SK-N-DZ (cell line): ENCODE results near the gene SLC22A14.
"Not testable (repeated sequence)": the region's sequence is repeated elsewhere in the genome, so short reads cannot be mapped to it uniquely, and the experiment has no call there.

Source experiments
- DNase-seq: peaks from one replicate; pipeline ENCODE4 v3.0.0-alpha.2; 2015; ENCODE audit warnings: low spot score

Gene SLC22A14

DNA sequence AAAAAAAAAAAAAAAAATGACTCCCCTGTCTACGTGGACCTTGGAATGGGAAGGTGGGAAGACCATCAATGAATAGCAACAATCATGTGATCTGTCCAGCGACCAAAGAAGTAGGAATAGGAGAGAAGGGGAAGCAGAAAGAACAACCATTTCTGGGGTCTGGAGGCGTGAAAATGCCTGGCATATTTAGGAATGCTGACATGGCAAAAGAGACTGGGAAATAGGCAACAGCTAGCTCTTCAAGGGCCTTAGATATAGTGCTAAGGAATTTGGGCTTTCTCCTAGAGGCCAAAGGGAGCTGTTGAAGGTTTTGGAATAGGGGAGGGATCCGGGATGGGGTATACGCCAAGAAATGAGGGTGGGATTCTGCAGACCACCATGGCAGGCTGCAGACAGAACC, 10.5 kb upstream of the SLC22A14 start:
- no peak for DNase-seq

DNA sequence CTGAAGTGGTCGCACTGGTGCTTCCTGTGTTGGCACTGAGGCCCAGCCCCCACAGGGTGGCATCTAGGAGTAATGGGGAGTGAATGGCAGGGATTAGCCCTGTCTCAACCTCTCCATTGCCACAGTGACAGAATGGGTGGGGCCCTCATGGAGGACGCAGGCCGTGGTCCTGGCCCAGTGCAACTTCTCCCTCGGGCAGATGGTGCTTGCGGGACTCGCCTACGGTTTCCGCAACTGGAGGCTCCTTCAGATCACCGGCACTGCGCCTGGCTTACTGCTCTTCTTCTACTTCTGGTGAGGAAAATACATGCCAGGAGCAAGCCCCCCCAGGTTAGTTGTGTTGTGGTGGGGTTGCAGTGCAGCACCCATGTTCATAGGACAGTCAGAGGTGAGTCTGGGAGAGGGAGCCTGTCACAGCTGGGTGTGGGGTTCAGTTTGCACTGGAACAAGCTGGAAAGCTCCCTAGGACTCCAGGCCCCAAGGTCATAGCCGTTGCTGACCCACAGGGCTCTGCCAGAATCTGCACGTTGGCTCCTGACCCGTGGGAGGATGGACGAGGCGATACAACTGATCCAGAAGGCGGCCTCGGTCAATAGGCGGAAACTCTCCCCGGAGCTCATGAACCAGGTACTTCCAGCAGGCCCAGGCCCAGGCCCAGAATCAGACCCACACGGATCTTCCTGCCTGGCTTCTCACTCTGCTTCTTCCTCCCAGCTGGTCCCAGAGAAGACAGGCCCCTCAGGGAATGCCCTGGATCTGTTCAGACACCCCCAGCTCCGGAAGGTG, 7.0 kb upstream of the SLC22A14 start:
- no peak for DNase-seq

DNA sequence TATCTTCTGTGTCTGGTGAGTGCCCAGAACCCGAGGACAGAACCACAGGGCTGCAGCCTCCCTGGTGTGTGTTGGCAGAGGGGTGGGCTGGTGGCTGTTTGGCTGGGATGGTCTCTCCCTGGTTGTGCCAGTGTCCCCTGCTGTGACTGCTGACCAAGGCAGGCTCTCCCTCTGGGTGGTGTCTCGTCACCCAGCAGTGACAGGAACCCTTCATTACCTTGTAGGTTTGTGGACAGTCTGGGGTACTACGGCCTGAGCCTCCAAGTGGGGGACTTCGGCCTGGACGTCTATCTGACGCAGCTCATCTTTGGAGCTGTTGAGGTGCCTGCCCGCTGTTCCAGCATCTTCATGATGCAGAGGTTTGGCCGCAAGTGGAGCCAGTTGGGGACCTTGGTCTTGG, 6.4 kb upstream of the SLC22A14 start:
- DNase-seq = no peak

DNA sequence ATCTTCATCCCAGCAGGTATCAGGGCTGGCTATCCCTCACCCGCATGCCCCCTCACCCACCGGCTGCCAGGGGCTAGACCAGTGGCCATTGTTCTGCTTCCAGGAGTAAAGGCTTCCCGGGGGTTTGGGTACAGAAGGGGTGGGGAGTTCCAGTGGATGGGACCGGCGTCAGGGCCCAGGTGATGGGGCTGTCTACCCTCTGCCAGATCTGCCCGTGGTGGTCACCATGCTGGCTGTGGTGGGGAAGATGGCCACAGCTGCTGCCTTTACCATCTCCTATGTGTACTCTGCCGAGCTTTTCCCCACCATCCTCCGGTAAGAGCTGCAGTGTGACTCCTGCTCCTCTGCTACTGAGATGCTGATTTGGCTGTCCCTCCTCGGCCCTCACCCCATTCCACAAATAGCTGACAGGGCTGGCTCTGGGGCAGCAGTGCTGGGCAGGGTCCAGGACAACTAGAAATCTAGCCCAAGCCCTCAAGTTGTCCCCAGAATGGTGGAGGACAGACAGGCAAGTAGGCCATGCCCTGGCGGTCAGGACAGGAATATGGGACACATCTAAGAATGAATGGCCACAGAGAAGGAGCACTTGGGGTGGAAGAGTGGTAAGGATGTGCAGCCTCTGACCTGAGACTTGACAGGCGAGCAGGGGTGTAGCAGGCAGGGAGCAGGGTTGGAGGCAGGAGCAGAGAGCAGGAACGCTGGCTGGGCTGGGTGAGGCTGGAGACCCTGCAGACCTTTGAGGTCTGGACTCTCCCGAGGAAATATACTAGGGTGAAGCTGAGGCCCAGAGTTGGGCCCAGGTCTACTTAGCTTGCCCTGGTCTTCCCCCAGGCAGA, 5.8 kb upstream of the SLC22A14 start:
- DNase-seq = no peak

DNA sequence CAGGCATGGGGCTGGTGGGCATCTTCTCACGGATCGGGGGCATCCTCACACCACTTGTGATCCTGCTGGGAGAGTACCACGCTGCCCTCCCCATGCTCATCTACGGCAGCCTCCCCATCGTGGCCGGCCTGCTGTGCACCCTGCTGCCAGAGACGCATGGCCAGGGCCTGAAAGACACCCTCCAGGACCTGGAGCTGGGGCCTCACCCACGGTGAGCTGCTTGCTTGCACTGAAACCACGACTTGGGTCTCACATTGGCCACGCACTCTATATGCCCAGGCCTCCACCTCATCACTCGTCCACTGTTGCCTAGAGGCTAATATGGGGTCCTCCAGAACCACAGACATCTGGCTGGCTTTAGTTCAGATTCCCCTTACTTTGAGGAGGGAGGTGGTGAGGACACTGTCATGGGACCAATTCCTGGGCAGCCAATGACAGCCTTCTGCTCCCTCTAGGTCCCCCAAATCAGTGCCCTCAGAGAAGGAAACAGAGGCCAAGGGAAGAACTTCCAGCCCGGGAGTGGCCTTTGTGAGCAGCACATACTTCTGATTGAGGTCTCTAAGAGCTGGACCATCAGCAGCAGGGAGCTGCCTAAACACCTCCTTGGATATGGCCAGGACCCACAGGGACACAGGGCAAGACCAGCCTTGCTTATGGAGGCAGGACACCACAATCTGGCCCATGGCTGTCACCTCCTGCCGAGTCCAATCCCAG, 5.0 kb upstream of the SLC22A14 start:
- DNase-seq = no peak

DNA sequence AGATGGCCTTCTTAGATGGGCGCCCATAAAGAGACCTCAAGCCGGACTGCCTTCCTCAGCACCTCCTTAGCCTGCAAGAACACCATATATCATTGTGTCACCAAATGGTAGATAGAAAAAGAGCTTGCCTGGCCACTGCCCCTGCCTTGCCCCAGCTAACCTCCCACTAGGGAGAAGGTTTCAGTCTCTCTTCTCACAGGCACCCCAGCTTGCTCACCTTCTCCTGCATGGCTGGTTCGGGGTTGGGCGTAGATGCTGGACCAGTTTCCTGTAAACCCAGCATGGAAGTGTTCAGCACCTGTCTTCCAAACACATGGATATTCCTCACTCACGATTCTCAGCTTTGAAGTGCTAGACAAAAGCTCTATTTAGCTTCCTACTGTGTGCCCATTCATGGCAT, 3.3 kb upstream of the SLC22A14 start:
- no peak for DNase-seq

DNA sequence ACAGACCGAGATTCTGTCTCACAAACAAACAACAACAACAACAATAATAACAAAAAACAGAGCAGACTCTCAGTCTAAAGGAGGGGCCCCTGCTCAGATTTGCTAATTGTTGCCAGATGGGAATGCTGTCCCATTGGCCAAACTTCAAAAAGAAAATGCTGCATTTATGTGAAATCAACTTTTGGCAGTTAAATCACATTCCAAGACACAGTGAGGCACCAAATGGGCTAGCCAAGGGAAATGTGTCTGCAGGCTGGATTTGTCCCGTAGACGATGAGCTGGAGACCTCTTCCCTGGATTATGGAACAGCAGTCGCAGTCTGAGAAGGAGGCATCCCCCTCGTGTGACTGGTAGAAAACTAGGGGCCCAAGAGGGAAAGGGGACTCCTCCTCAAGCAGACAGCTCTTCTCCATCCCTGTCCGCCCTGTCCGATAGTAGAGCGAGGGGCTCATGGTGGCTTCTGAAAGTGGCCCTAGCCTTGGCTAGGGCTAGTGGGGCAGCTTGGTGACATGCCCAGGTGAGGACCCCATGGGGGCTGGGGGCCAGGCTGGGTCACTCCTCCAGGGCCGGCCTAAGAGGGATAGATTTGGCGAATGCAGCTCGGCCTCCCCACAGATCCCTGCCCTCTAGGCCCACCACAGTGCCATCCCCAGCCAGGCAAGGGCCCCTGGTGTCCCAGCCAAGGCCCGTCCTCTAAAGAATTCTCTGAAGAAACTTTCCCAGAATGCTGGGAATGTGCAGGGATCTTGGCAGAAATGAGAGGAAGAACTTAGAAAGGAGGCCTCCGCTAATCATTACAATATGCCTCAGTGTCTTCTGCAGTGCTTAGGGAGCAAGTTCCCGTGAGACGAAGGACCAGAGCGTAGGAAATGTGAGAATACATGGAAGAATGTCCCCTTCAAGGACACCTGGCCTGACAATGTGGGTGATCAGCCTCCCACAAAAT, 2.0 kb downstream of the SLC22A14 start:
- DNase-seq = no peak

DNA sequence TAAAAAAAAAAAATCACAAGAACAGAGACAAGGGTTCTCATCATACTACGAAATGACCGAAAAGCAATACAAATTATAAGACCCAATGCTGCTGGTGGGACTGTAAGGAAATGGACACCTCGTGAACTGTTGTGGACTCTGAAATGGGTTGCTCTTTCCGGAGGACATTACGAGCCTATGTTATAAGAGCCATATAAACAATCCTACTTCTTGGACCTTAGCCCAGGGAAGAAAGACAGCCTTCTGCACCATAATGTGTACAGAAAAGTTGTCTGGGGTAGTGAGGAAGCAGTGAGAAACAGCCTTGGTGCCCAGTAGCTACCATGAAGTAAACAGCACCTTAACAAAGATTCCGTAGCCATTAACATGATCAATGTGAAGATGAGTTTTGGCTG, 2.7 kb downstream of the SLC22A14 start:
- no peak for DNase-seq

DNA sequence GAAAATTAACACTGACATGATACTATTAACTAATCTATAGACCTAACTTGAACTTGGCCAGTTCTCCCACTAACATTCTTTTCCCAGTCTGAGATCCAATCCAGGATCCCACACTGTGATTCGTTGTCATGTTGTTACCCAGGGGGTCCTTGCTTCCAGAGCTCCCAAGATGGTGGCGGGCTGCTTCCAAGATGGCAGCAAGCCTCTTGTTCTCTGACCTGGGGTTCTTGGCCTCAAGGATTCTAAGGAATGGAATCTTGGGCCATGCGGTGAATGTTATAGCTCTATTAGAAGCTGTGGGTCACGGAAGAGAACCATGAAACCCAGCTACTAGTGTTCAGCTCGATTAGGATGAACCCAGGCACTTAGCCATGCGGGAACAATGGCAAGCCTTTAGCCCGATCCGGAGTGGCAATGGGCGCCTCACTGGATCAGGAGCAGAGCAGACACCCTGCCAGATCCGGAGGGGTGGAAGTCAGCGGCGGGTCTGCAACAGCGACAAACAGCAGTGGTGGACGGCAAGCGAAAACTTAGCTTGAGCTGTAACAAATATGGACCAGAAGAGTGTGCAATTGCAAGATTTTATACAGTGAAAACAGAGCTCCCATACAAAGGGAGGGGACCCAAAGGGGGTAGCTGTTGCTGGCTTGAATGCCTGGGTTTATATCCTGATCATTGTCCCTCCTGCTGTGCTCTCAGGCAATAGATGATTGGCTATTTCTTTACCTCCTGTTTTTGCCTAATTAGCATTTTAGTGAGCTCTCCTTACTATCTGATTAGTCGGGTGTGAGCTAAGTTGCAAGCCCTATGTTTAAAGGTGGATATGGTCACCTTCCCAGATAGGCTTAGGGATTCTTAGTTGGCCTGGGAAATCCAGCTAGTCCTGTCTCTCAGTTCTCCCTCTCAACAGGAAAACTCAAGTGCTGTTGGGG, 7.5 kb downstream of the SLC22A14 start:
- DNase-seq = not testable (repeated sequence)

DNA sequence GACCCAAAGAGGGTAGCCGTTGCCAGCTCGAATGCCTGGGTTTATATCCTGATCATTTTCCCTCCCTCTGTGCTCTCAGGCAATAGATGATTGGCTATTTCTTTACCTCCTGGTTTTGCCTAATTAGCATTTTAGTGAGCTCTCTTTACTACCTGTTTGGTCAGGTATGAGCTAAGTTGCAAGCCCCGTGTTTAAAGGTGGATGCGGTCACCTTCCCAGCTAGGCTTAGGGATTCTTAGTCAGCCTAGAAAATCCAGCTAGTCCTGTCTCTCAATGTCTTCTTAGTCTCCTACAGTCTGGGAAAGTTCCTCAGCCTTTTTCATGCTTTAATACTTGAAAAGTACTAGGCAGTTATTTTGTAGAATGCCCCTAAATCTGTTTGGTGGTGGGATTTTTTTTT, 15.0 kb downstream of the SLC22A14 start:
- DNase-seq = not testable (repeated sequence)

DNA sequence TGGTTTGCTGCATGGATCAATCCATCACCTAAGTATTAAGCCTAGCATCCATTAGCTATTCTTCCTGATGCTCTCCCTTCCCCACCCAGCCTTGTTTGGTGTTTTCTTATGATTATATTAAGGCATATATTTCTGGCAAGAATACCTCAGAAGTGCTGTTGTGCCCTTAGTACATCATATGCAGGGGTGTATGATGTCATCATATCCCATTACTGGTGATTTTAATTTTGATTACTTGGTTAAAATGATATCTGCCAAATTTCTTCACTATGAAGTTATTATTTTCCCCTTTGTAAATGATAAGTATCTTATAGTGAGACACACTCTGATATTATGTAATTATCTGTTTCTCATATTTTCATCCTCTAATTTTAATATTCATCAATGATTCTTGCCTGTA, 15.4 kb downstream of the SLC22A14 start:
- DNase-seq = no peak

DNA sequence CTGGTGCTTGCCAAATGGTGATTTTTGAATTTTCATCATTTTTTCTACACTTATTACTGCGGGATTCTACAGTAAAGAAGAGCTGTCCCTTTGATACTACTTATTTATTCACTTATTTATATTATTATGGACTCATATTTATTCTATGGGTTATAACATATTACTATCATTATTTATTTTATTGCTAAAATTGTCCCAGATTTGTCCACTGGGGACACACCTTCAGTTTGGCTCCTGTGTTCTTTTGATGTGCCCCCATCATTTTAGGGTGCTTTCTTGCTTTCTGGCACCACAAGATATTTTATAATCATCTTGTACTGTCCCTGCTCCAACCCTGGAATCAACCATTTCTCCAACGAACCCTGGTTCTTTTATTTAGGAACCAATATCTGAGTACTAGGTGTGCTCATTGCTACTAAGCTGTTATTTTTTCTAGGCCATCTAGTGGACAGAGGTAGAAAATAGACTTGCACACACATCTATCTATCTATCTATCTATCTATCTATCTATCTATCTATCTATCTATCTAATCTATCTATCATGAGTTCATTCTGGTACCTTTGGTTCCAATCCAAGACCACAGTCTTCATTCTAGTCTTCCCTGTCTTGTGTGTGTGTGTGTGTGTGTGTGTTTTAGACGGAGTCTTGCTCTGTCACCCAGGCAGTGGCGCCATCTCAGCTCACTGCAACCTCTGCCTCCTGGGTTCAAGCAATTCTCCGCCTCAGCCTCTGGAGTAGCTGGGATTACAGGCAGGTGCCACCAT, 16.0 kb downstream of the SLC22A14 start:
- no peak for DNase-seq

DNA sequence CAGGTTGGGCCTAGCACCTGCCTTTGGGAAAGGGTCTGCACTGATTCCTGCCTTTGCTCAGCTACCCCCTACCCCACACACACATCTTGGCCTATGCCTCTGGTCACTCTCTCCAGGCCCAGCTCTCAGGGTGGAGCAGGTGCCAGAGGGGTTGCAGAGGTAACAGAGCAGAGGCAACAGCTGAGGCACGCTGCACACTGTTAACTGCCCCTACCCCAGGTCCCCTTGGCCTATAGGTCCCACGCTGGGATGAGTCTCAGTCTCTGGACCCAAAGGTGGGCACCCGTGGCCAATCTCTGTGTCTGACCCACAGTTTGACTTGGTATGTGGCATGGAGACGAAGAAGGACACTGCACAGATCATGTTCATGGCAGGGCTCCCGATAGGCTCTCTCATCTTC, 24.8 kb downstream of the SLC22A14 start:
- no peak for DNase-seq

DNA sequence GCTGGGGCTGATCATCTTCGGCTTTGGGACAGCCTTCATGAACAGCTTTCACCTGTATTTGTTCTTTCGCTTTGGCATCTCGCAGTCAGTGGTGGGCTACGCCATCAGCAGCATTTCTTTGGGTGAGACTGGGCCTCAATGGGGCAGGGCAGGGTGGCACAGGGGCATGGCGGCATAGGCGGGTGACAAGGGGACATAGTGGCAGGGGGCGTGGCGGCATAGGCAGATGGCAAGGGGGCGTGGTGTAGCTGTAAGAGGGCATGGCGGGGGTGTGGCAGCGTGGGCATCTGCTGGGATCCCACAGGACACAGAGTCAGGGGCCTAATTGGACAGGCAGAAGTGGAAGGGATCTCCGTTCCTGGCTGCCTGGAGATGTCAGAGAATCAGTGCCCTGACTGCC, 25.5 kb downstream of the SLC22A14 start:
- no peak for DNase-seq

DNA sequence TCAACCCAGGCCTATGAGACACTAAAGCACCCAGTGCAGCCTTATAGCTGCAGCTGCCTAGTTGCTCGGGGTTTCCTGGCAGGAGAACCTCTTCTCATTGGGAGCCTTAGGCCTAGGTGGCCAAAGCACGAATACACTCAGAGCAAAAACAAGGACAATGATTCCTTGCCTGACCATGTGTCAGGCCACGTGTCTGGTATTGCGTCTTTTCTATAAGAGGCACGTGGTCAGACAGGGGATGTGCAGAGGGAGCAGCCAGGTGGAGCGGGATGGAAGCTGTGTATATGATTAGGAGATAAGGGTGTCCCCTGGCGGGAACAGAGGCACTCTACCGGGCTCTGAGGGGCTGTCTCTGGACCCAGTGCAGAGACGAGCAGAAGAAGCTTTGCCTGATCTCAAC, 26.4 kb downstream of the SLC22A14 start:
- peak; percentile 57 for DNase-seq

DNA sequence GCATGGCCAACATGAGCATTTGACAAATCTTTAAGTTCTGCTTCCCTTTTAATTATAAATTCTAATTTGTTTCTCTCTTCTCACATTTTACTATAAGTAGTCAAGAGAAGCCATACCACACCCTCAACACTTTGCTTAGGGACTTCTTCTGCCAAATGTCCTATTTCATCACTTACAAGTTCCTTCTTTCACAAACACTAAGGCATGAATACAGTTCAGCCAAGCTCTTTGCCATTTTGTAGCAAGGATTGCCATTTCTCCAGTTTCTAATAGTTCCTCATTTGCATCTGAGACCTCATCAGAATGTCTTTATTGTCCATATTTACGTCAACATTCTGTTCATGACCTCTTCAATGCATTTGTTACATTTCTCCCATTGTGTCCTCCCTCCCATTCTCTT, 29.4 kb downstream of the SLC22A14 start:
- DNase-seq = no peak

DNA sequence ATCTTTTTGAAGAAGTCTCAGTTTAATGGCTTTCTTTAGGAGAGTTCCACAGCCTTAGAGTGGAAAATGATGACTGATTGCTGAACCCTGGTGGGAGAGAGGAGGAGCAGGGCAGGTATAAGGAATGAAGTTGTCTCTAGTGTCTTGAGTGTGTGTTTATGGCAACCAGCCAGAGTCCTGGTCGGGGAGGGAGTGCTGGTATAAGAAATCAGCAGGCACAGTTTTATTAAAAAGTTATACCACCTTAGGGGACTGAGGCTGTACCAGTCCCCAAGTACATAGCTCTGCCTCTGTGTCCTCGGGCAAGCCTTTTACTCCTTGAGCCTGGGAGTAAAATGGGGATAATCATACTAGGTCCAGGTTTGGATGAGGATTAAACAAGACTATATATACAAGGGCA, 29.8 kb downstream of the SLC22A14 start:
- no peak for DNase-seq

DNA sequence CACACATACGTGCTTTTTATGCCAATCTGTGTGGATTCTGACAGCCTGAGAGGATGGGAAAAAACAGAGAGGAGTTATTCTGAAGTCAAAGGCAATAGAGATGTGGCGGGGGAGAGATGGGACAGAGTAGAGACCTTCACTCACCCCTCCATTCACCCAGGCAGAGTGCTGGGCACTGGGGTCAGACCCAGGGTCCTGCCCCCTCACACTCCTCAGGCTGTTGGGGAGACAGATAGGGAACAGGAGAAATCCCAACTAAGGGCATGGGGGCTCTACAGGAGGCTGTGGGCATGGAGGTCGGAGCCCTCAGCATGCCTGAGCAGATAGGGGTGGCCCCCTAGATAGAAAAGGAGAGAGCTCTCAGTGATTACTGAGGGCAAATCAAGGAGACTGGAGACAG, 30.3 kb downstream of the SLC22A14 start:
- no peak for DNase-seq

DNA sequence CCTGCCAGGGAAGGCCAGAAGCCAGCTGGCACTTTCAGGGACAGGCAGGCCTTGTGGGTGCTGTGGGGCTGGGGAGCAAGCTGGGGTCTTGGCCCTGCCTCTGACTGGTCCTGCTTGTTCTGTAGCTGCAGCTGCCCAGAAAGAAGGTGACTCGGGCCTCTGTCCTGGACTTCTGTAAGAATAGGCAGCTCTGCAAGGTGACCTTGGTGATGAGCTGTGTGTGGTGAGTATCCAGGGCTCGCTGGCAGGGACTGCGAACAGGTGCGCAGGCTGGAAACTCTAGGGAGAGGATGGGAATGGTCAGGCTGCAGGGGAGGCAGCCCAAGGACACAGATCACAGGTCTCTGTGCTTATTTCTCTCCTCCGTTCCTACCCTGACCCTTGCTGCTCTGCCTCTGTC, 31.2 kb downstream of the SLC22A14 start:
- no peak for DNase-seq
